Bronchial epithelial cell (primary cell): Measurements from ENCODE around the gene TK1. TPM values are rescaled to one million over a fixed set of nuclear protein-coding genes. Genes with fewer than 3 reads are reported as not detected.

Experiments
- DNase-seq: peaks from one replicate; pipeline ENCODE4 v3.0.0-alpha.2; 2010; ENCODE audit warnings: low read depth
- FAIRE-seq: peaks from 2 replicates; lab custom pipeline; 2011; peaks lifted over from hg19 to GRCh38; lab: Jason Lieb, UNC
- H3K27me3 ChIP-seq: 2 replicates; pipeline ENCODE4 v1.5.1; 2011; ENCODE audit warnings: low read length; ENCODE audit not compliant: control insufficient read depth, insufficient read depth
- H3K36me3 ChIP-seq: 2 replicates; pipeline ENCODE4 v1.5.1; 2011; ENCODE audit warnings: low read length; ENCODE audit not compliant: control insufficient read depth, insufficient read depth
- H3K4me3 ChIP-seq: 2 replicates; pipeline ENCODE4 v1.5.1; 2011; ENCODE audit warnings: mild to moderate bottlenecking, low read depth, low read length, control low read depth
- CTCF ChIP-seq: IDR thresholded peaks from 2 replicates; pipeline ENCODE4 v1.5.1; 2011; ENCODE audit warnings: mild to moderate bottlenecking, moderate library complexity, low read length, control low read depth, inconsistent platforms; ENCODE audit not compliant: insufficient read depth, severe bottlenecking
- total RNA-seq: library from RNA; depleted of rRNA; stranded (reverse); fragments of >200 nt; gene quantifications from 2 replicates; pipeline ENCODE4 v1.2.1, GENCODE V29; 2014

The TK1 gene
- total RNA-seq, 1 donor from 2014 or later: 0.79 TPM

GRCh38 chr17:78184868-78185267 is 2.0 kb downstream of the TK1 start:
- no peak for DNase-seq
- Histone ChIP-seq H3K4me3 (no peak overlapping the region), H3K36me3 (peaks cover 1% of the 10 kb centered on the region), H3K27me3 (no peaks in the 10 kb centered on the region)
- no peak for FAIRE-seq
- TF ChIP-seq CTCF: no peak

- no peak for DNase-seq
- Histone ChIP-seq H3K27me3 (no peaks in the 10 kb centered on the region), H3K36me3 (peaks cover 1% of the 10 kb centered on the region), H3K4me3 (no peak overlapping the region)
- TF ChIP-seq CTCF: no peak
- no peak for FAIRE-seq
Measured at GRCh38 chr17:78184351-78184750, 2.5 kb downstream of the TK1 start.

- Histone ChIP-seq H3K27me3 (no peaks in the 10 kb centered on the region), H3K36me3 (peaks cover under 1% of the 10 kb centered on the region), H3K4me3 (no peak overlapping the region)
- DNase-seq: no peak
- FAIRE-seq: no peak
- TF ChIP-seq CTCF: no peak
Measured at GRCh38 chr17:78183916-78184315, 2.9 kb downstream of the TK1 start.

- no peak for FAIRE-seq
- no peak overlapping the region for H3K4me3 ChIP-seq
- TF ChIP-seq CTCF: no peak
- H3K36me3 ChIP-seq: no peaks in the 10 kb centered on the region
- DNase-seq: no peak
- no peaks in the 10 kb centered on the region for H3K27me3 ChIP-seq
Measured at GRCh38 chr17:78182504-78182903, 4.3 kb downstream of the TK1 start.

- Histone ChIP-seq H3K27me3 (no peaks in the 10 kb centered on the region), H3K4me3 (no peak overlapping the region), H3K36me3 (no peaks in the 10 kb centered on the region)
- TF ChIP-seq CTCF: no peak
- DNase-seq: no peak
- FAIRE-seq: no peak
Measured at GRCh38 chr17:78180508-78180907, 6.3 kb downstream of the TK1 start.

- DNase-seq (no peak), FAIRE-seq (no peak)
- H3K4me3 ChIP-seq: no peak overlapping the region
- no peak for TF ChIP-seq CTCF
- no peaks in the 10 kb centered on the region for H3K36me3 ChIP-seq
- H3K27me3 ChIP-seq: no peaks in the 10 kb centered on the region
Measured at GRCh38 chr17:78180083-78180482, 6.8 kb downstream of the TK1 start.
